NCI-H1930 (cell line): ENCODE measurements around the gene TMEM242.

ENCODE experiments used
- DNase-seq, 2 experiments: peaks; one replicate each; lab custom pipeline; 2025; lab: John Stamatoyannopoulos, UW

Gene TMEM242

GRCh38 chr6:157249826-157250225 is 73.5 kb downstream of the TMEM242 start:
- no peak for DNase-seq

GRCh38 chr6:157248264-157248663 is 75.1 kb downstream of the TMEM242 start:
- DNase-seq = no peak

- DNase-seq = no peak
These were observed 76.4 kb downstream of the TMEM242 start for GRCh38 chr6:157246771-157247484.

GRCh38 chr6:157246048-157246630 is 77.2 kb downstream of the TMEM242 start:
- DNase-seq = no peak

- DNase-seq = no peak
These were observed 77.9 kb downstream of the TMEM242 start for GRCh38 chr6:157245436-157245835.

GRCh38 chr6:157244780-157245179 is 78.5 kb downstream of the TMEM242 start:
- no peak for DNase-seq

- no peak for DNase-seq
These were observed 79.1 kb downstream of the TMEM242 start for GRCh38 chr6:157244175-157244574.

- no peak for DNase-seq
These were observed 80.5 kb downstream of the TMEM242 start for GRCh38 chr6:157242791-157243190.

GRCh38 chr6:157240960-157241311 is 82.4 kb downstream of the TMEM242 start:
- no peak for DNase-seq

- no peak for DNase-seq
These were observed 83.0 kb downstream of the TMEM242 start for GRCh38 chr6:157240059-157240959.

GRCh38 chr6:157239671-157240058 is 83.7 kb downstream of the TMEM242 start:
- DNase-seq = no peak
